Measurements from ENCODE around the gene LY86. TPM values are rescaled to one million over a fixed set of nuclear protein-coding genes. Genes with fewer than 3 reads are reported as not detected.

LY86 gene
- total RNA-seq, 2 donors from 2014 or later: 2.3 TPM; not detected in 1

DNA sequence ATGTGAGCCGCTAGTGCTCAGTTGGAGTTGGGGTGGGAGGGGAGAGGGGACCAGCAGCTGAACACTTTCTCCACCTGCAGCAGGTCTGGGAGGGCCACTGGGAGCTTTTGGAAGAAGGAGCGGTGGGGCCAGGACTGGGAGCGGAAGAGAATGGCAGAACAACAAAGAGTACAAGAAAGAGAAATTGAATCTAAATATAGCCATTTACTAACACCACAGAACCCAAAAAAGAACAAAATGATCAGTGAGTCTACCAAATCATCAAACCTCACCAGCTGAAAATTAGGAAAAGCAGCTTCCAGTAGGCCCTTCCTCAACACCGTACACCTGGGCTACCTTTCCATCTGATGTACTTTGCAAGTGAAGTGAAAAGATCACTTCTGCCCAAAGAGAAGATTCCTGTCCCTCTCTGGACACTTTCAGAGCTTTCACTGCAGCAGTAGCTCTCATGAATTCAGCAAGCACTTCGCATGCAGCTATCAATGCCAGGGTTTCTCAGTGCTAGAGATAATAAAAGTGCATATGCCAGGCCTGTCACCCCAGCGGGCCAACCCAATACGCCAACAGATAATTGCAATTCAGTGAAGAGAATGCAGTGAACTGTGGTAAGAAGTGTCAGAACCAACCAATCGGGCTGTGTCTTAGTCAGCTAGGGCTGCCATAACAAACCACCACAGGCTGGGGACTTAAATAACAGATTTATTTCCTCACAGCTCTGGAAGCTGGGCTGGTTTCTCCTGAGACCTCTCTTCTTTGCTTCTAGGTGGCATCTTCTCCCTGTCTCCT lies 597 bp downstream of the LY86 start:
- ATAC-seq: no peak
- H3K27me3 ChIP-seq: no peaks in the 10 kb centered on the region
- no peak overlapping the region for H3K4me3 ChIP-seq
- no peak for DNase-seq
- no peaks in the 10 kb centered on the region for H3K36me3 ChIP-seq (replicated peaks in 1 of 2; ENCODE audit: insufficient read depth in 1 of 2, low read depth in 2 of 2)
- WGBS, 2 donors: 72 to 86% methylated on average over 8 of the region's 8 CpGs
- intact Hi-C loops (cut with DNase I): no loop called here
- no peaks in the 10 kb centered on the region for H3K4me1 ChIP-seq
- TF ChIP-seq, protein P1, sequence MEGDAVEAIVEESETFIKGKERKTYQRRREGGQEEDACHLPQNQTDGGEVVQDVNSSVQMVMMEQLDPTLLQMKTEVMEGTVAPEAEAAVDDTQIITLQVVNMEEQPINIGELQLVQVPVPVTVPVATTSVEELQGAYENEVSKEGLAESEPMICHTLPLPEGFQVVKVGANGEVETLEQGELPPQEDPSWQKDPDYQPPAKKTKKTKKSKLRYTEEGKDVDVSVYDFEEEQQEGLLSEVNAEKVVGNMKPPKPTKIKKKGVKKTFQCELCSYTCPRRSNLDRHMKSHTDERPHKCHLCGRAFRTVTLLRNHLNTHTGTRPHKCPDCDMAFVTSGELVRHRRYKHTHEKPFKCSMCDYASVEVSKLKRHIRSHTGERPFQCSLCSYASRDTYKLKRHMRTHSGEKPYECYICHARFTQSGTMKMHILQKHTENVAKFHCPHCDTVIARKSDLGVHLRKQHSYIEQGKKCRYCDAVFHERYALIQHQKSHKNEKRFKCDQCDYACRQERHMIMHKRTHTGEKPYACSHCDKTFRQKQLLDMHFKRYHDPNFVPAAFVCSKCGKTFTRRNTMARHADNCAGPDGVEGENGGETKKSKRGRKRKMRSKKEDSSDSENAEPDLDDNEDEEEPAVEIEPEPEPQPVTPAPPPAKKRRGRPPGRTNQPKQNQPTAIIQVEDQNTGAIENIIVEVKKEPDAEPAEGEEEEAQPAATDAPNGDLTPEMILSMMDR (IDR thresholded peaks at IDR 0.05): no peak
- no peak for TF ChIP-seq POLR2A (IDR thresholded peaks at IDR 0.05)
- H3K9me3 ChIP-seq: no peaks in the 10 kb centered on the region
- H3K27ac ChIP-seq: peak overlapping the region in 1 of 4 donors; percentile 45

DNA sequence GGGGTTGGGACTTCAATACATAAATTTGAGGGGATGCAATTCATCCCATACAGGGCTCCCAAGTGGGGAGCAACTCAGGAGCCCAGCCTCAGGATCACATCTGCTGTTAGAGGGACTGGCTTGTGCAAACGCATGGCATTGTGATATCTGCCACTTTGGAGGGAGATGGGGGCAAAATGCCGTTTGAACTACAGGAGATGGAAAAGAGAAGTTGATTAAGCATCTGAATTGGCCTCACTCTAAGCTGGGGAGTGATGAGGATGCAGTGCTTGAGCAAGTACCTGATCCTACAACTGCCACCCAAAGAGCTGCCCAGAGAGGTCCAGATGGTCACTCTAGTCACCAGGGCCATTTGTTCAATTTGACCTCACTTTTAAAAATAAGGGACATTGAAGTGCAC lies 2.0 kb downstream of the LY86 start:
- H3K4me3 ChIP-seq: no peak overlapping the region
- ATAC-seq (no peak), DNase-seq (no peak)
- intact Hi-C loops (cut with DNase I): no loop called here
- WGBS, 2 donors: 64 to 75% methylated on average over 2 of the region's 2 CpGs
- no peaks in the 10 kb centered on the region for H3K36me3 ChIP-seq (replicated peaks in 1 of 2; ENCODE audit: insufficient read depth in 1 of 2, low read depth in 2 of 2)
- H3K9me3 ChIP-seq: no peaks in the 10 kb centered on the region
- H3K27me3 ChIP-seq: no peaks in the 10 kb centered on the region
- TF ChIP-seq, protein P1 (IDR thresholded peaks at IDR 0.05): no peak
- TF ChIP-seq POLR2A (IDR thresholded peaks at IDR 0.05): no peak
- no peaks in the 10 kb centered on the region for H3K4me1 ChIP-seq
- H3K27ac ChIP-seq: no peak overlapping the region

DNA sequence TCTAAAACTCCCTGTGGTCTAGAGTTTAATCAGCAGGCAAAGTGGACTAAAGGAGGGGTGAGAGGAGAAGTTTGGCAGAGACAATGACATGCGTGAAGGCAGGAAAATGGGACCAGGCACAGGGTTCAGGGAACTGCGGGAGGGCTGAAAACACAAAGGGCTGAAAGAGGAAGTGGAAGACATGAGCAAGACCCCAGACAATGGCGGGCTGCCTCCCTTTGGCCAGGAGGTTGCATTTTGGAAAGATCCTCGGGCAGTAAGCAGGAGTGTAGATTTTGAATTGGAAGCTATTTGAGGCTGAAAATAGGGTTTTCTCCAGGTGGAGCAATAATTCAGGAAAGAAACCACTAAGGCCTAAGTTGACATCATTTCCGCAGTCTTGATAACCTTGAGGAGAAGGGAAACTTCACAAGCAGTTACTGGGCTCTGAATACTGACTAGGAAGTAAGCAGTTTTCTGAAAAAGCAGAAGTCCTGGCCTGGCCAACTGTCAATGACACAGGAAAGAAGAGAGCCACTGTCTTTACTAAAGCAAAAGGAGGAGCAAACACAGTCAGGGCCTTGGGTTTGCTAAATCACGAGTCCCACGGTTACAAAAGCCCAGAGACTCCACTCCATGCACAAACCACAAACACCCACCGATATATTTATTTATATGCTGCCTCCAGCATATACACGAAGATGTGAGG lies 3.4 kb downstream of the LY86 start:
- no peak for ATAC-seq
- Histone ChIP-seq H3K9me3 (no peaks in the 10 kb centered on the region), H3K4me1 (no peaks in the 10 kb centered on the region), H3K27me3 (no peaks in the 10 kb centered on the region), H3K27ac (peak overlapping the region in 2 of 4 donors; percentile 9 to 65), H3K4me3 (no peak overlapping the region), H3K36me3 (replicated peaks in 1 of 2; ENCODE audit: insufficient read depth in 1 of 2, low read depth in 2 of 2) (no peaks in the 10 kb centered on the region)
- intact Hi-C loops (cut with DNase I): no loop called here
- DNase-seq: peak in 1 of 4 donors; percentile 68
- TF ChIP-seq, protein P1 (IDR thresholded peaks at IDR 0.05): no peak
- TF ChIP-seq POLR2A (IDR thresholded peaks at IDR 0.05): no peak
- 64 to 86% methylated on average over 9 of the region's 9 CpGs for WGBS, 2 donors

DNA sequence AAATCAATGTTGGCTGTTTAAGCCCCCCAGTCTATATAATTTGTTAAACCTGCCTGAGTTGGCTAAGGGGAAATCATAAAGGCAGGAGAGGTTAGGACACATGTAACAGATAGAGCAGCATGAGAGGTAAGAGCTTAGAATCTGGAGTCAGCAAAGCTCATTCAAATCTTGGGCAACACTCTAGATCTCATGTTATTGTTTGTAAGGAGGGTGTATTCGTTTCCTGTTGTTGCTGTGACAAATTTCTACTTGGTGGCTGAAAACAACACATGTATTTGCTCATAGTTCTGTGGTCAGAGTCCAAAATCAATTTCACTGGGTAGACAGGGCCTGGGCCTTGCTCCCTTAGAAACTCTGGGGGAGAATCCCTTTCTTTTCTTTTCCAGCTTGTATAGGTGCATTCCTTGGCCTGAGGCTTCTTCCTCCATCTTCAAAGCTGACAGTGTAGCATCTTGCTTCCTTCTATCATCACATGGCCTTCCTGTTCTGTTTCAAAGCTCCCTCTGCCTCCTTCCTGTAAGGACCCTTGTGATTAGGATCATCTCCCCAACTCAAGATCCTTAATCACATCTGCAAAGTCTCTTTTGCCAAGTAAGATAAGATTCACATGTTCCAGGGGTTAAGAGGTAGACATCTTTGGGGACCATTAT lies 4.4 kb downstream of the LY86 start:
- TF ChIP-seq, protein P1 (IDR thresholded peaks at IDR 0.05): no peak
- no peak for TF ChIP-seq POLR2A (IDR thresholded peaks at IDR 0.05)
- Histone ChIP-seq H3K4me3 (no peak overlapping the region), H3K9me3 (no peaks in the 10 kb centered on the region), H3K36me3 (replicated peaks in 1 of 2; ENCODE audit: insufficient read depth in 1 of 2, low read depth in 2 of 2) (no peaks in the 10 kb centered on the region), H3K4me1 (no peaks in the 10 kb centered on the region), H3K27ac (peak overlapping the region in 2 of 4 donors; percentile 6 to 65), H3K27me3 (no peaks in the 10 kb centered on the region)
- intact Hi-C loops (cut with DNase I): no loop called here
- no peak for DNase-seq
- 35 to 50% methylated on average over 1 of the region's 1 CpG for WGBS, 2 donors
- no peak for ATAC-seq
